Measurements from ENCODE around the gene SLC7A14. TPM values are rescaled to one million over a fixed set of nuclear protein-coding genes. Genes with fewer than 3 reads are reported as not detected.
A peak's percentile ranks its signal among the peaks of the same experiment; 100 is the strongest.

SLC7A14 gene
- total and polyA plus RNA-seq, 8 donors, result 0.09 to 1.9 (median 0.20) TPM

GRCh38 chr3:170417090-170417489 is 168.8 kb downstream of the SLC7A14 start:
- Histone ChIP-seq H3K27me3 (peaks cover 0 to 16% (median 2%) of the 10 kb centered on the region in 4 donors), H3K4me3 (no peak overlapping the region), H3K36me3 (no peaks in the 10 kb centered on the region), H3K9me3 (no peaks in the 10 kb centered on the region), H3K4me1 (peaks cover 0 to 8% (median 0%) of the 10 kb centered on the region in 3 donors), H3K27ac (no peak overlapping the region)
- 56 to 67% methylated on average over 1 of the region's 1 CpG for WGBS, 2 donors
- no peak for ATAC-seq
- DNase-seq, result no peak
- TF ChIP-seq CTCF (IDR thresholded peaks at IDR 0.05), result no peak
- intact Hi-C loops (cut with DNase I), result loop anchor here in 1 of 3 donors (10.0 kb wide), 1 partner anchor 398 kb away; no protein-coding TSS in a partner anchor
- no peak for FAIRE-seq

GRCh38 chr3:170414202-170414663 is 171.6 kb downstream of the SLC7A14 start:
- no peak overlapping the region for H3K27ac ChIP-seq
- H3K36me3 ChIP-seq, result no peaks in the 10 kb centered on the region
- H3K27me3 ChIP-seq, result peaks cover 0 to 10% (median 2%) of the 10 kb centered on the region in 4 donors
- no peak for FAIRE-seq
- peak; percentile 57 to 90 (median 84) for TF ChIP-seq CTCF (IDR thresholded peaks at IDR 0.05)
- peaks cover 0 to 4% (median 0%) of the 10 kb centered on the region in 3 donors for H3K4me1 ChIP-seq
- ATAC-seq, result peak; percentile 50 to 88 (median 82)
- 34 to 37% methylated on average over 5 of the region's 5 CpGs for WGBS, 2 donors
- peak in 1 of 6 donors; percentile 41 for DNase-seq
- intact Hi-C loops (cut with DNase I), result loop anchor here in 2 of 3 donors (5.0 to 10.0 kb wide), 3 partner anchors 102 to 401 kb away; no protein-coding TSS in a partner anchor
- no peaks in the 10 kb centered on the region for H3K9me3 ChIP-seq
- H3K4me3 ChIP-seq, result no peak overlapping the region

- 90 to 91% methylated on average over 4 of the region's 4 CpGs for WGBS, 2 donors
- no peaks in the 10 kb centered on the region for H3K36me3 ChIP-seq
- ATAC-seq (no peak), DNase-seq (no peak), FAIRE-seq (no peak)
- TF ChIP-seq CTCF (IDR thresholded peaks at IDR 0.05), result no peak
- no peaks in the 10 kb centered on the region for H3K9me3 ChIP-seq
- H3K4me1 ChIP-seq, result no peaks in the 10 kb centered on the region
- peaks cover 0 to 6% (median 0%) of the 10 kb centered on the region in 4 donors for H3K27me3 ChIP-seq
- intact Hi-C loops (cut with DNase I), result loop anchor here in 2 of 3 donors (5.0 to 10.0 kb wide), 3 partner anchors 101 to 402 kb away; no protein-coding TSS in a partner anchor
- H3K4me3 ChIP-seq, result no peak overlapping the region
- no peak overlapping the region for H3K27ac ChIP-seq
Observed at GRCh38 chr3:170413291-170413690, 172.6 kb downstream of the SLC7A14 start.

GRCh38 chr3:170410428-170411029 is 175.3 kb downstream of the SLC7A14 start:
- intact Hi-C loops (cut with DNase I), result loop anchor here in 2 of 3 donors (5.0 to 10.0 kb wide), 3 partner anchors 98 to 404 kb away; no protein-coding TSS in a partner anchor
- Histone ChIP-seq H3K36me3 (no peaks in the 10 kb centered on the region), H3K27ac (no peak overlapping the region), H3K4me1 (no peaks in the 10 kb centered on the region), H3K4me3 (no peak overlapping the region), H3K27me3 (no peaks in the 10 kb centered on the region), H3K9me3 (no peaks in the 10 kb centered on the region)
- DNase-seq, result no peak
- 31 to 42% methylated on average over 4 of the region's 4 CpGs for WGBS, 2 donors
- TF ChIP-seq CTCF (IDR thresholded peaks at IDR 0.05), result peak in 1 of 4 donors; percentile 21
- ATAC-seq, result peak in 3 of 4 donors; percentile 43 to 57 (median 52)
- no peak for FAIRE-seq

Small RNA genes within 50 kb of the gene (microRNA-seq; reads per million reads assigned to microRNA genes)
- 0 reads per million in 2 donors for gene MIR6828

Other genes with a start within 250 kb of the SLC7A14 start
- 10 to 100 TPM; 14.3 to 52.1 (median 18.5) TPM for gene SKIL, start 228.4 kb downstream of the SLC7A14 start, total RNA-seq
- 1 to 10 TPM; 5.1 to 6.0 TPM for gene SKIL, start 228.4 kb downstream of the SLC7A14 start, polyA plus RNA-seq
- gene CLDN11, start 167.2 kb downstream of the SLC7A14 start, total RNA-seq, result 1 to 10 TPM in 3 of 6 donors, under 1 TPM in 3; 0.38 to 2.3 (median 1.3) TPM
- gene CLDN11, start 167.2 kb downstream of the SLC7A14 start, polyA plus RNA-seq, result under 1 TPM; 0.61 to 0.87 TPM

Measured in pancreas (tissue), 10 donors.